ENCODE data around the gene ALDH1L2.

GRCh38 chr12:105091476-105092206 lies 7.4 kb upstream of the ALDH1L2 start:
- no peak for TF ChIP-seq POLR2A (IDR thresholded peaks at IDR 0.05)
- TF ChIP-seq CTCF (IDR thresholded peaks at IDR 0.05), result no peak
- TF ChIP-seq POLR2AphosphoS5 (IDR thresholded peaks at IDR 0.05), result no peak

Data from upper lobe of left lung (tissue), 4 donors.